ENCODE results near the gene COL19A1.

GRCh38 chr6:69832558-69832957 lies 33.8 kb upstream of the COL19A1 start:
- no peak for TF ChIP-seq CTCF (IDR thresholded peaks at IDR 0.05)
- no peak for TF ChIP-seq POLR2A (IDR thresholded peaks at IDR 0.05)
- no peak for TF ChIP-seq POLR2AphosphoS5 (IDR thresholded peaks at IDR 0.05; ENCODE audit: insufficient read depth in 1 of 2, low read depth in 1 of 2)

Data from vagina (tissue), 2 donors.